ENCODE data around the gene ASIC3.

Gene ASIC3

GRCh38 chr7:151058781-151059366 is 10.5 kb downstream of the ASIC3 start:
- DNase-seq: no peak

GRCh38 chr7:151059367-151060112 is 11.2 kb downstream of the ASIC3 start, which contains the start of gene SLC4A2:
SLC4A2 (plus strand) TSS chr7:151059589; CDS start chr7:151061988, 2,399 bp downstream.
- peak; percentile 48 for DNase-seq

GRCh38 chr7:151060113-151060415 is 11.7 kb downstream of the ASIC3 start:
- DNase-seq: no peak

- DNase-seq: peak; percentile 16
These were observed 12.3 kb downstream of the ASIC3 start for GRCh38 chr7:151060416-151061212.

- no peak for DNase-seq
These were observed 13.1 kb downstream of the ASIC3 start for GRCh38 chr7:151061213-151062110.

GRCh38 chr7:151062111-151062398 is 13.7 kb downstream of the ASIC3 start:
- DNase-seq: no peak

GRCh38 chr7:151062399-151063211 is 14.3 kb downstream of the ASIC3 start:
- no peak for DNase-seq

- DNase-seq: no peak
These were observed 14.9 kb downstream of the ASIC3 start for GRCh38 chr7:151063212-151063561.

- DNase-seq: no peak
These were observed 16.1 kb downstream of the ASIC3 start for GRCh38 chr7:151064454-151064853.

- DNase-seq: no peak
These were observed 16.7 kb downstream of the ASIC3 start for GRCh38 chr7:151064993-151065392.

- no peak for DNase-seq
These were observed 17.2 kb downstream of the ASIC3 start for GRCh38 chr7:151065516-151065915.

- DNase-seq: no peak
These were observed 18.1 kb downstream of the ASIC3 start for GRCh38 chr7:151066273-151066974.

GRCh38 chr7:151068069-151068773 is 19.9 kb downstream of the ASIC3 start:
- no peak for DNase-seq

GRCh38 chr7:151069841-151070573 is 21.7 kb downstream of the ASIC3 start:
- no peak for DNase-seq

- DNase-seq: no peak
These were observed 22.2 kb downstream of the ASIC3 start for GRCh38 chr7:151070574-151070960.

- DNase-seq: no peak
These were observed 22.9 kb downstream of the ASIC3 start for GRCh38 chr7:151071032-151071866.

GRCh38 chr7:151073990-151074389 is 25.7 kb downstream of the ASIC3 start:
- DNase-seq: no peak

- DNase-seq: no peak
These were observed 26.7 kb downstream of the ASIC3 start for GRCh38 chr7:151074817-151075661.

- DNase-seq: no peak
These were observed 27.3 kb downstream of the ASIC3 start for GRCh38 chr7:151075662-151075971.
